ENCODE data around the gene VAMP5. TPM values are rescaled to one million over a fixed set of nuclear protein-coding genes. Genes with fewer than 3 reads are reported as not detected.

VAMP5 gene
- total and polyA plus RNA-seq, 2 experiments from 2014 or later, result 0.87 to 7.8 TPM

DNA sequence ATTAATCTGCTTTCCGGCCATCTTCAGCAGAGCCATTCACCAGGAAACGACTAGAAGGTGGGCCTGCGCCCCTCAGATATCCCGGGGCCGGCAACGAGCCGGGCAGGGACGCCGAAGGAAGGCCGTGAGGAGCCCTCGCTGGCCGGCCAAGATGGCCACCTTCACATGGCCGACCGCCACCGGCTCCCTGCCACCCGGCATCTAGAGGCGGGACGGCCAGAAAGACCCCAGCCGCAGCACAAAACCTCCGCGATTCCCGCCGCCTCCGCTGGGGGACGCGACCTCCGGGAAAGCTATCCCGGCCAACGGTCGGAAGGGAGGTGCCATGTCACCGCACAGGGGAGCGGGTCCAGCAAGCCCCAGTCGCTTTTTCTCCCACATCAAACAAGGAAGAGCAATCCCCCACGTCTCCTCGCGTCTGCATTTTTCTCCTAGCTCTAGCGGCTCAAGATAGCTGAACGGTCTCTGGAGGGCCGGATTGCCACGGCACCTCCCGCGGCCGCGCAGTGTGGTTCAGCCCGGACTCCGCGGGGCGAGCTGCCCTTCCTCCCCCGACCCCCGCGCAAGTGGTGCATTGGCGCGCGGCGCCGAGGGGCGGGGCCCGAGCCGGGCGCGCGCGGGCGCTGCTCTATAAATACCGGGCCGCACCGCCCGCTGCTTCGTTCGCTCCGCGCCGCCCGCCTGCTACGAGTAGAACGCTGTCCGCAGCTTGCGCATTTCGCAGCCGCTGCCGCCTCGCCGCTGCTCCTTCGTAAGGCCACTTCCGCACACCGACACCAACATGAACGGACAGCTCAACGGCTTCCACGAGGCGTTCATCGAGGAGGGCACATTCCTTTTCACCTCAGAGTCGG is 45.5 kb upstream of the VAMP5 start, which contains the start of gene MAT2A:
Gene MAT2A, plus strand, starts transcription at position 662 of the 854 bp plus-strand sequence. Its CDS starts 120 bp downstream, at position 782.
- H3K79me2 ChIP-seq (replicated peaks; ENCODE audit: insufficient read depth), result peaks cover 47% of the 10 kb centered on the region
- H3K36me3 Mint-ChIP-seq (ENCODE audit: low read depth), result peaks cover 51% of the 10 kb centered on the region
- H4K20me1 ChIP-seq (replicated peaks; ENCODE audit: insufficient read depth), result peaks cover 38% of the 10 kb centered on the region
- H3K27ac Mint-ChIP-seq, result peak within 1 kb of the TSS; percentile 100
- no peaks in the 10 kb centered on the region for H3K9me2 ChIP-seq (ENCODE audit: insufficient read depth)
- no peak within 1 kb of the TSS for H2AFZ ChIP-seq
- ATAC-seq (peak; percentile 74), DNase-seq (ENCODE audit: low spot score) (peak; percentile 96)
- H3K9me3 Mint-ChIP-seq, result peaks cover 3% of the 10 kb centered on the region; the same call in 2 of the 3 replicates
- peak within 1 kb of the TSS; percentile 100 for H3K27ac ChIP-seq (ENCODE audit: low read depth)
- H3K4me1 ChIP-seq (ENCODE audit: insufficient read depth), result peaks cover 23% of the 10 kb centered on the region
- H3K36me3 ChIP-seq (ENCODE audit: insufficient read depth), result peaks cover 40% of the 10 kb centered on the region
- no peaks in the 10 kb centered on the region for H3K27me3 ChIP-seq (ENCODE audit: insufficient read depth)
- peak within 1 kb of the TSS; percentile 96 for H3K4me2 ChIP-seq
- peak within 1 kb of the TSS; percentile 98 for H3K4me3 Mint-ChIP-seq
- no peak for TF ChIP-seq JUNB (IDR thresholded peaks at IDR 0.05; ENCODE audit: unreplicated experiment)
- TF ChIP-seq EZH2phosphoT487 (IDR thresholded peaks at IDR 0.05; ENCODE audit: unreplicated experiment), result no peak
- peak; percentile 100 for TF ChIP-seq ZNF114 (CRISPR knock-in tag; IDR thresholded peaks at IDR 0.05)
- TF ChIP-seq, protein P1, sequence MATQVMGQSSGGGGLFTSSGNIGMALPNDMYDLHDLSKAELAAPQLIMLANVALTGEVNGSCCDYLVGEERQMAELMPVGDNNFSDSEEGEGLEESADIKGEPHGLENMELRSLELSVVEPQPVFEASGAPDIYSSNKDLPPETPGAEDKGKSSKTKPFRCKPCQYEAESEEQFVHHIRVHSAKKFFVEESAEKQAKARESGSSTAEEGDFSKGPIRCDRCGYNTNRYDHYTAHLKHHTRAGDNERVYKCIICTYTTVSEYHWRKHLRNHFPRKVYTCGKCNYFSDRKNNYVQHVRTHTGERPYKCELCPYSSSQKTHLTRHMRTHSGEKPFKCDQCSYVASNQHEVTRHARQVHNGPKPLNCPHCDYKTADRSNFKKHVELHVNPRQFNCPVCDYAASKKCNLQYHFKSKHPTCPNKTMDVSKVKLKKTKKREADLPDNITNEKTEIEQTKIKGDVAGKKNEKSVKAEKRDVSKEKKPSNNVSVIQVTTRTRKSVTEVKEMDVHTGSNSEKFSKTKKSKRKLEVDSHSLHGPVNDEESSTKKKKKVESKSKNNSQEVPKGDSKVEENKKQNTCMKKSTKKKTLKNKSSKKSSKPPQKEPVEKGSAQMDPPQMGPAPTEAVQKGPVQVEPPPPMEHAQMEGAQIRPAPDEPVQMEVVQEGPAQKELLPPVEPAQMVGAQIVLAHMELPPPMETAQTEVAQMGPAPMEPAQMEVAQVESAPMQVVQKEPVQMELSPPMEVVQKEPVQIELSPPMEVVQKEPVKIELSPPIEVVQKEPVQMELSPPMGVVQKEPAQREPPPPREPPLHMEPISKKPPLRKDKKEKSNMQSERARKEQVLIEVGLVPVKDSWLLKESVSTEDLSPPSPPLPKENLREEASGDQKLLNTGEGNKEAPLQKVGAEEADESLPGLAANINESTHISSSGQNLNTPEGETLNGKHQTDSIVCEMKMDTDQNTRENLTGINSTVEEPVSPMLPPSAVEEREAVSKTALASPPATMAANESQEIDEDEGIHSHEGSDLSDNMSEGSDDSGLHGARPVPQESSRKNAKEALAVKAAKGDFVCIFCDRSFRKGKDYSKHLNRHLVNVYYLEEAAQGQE (IDR thresholded peaks at IDR 0.05; ENCODE audit: unreplicated experiment), result no peak
- TF ChIP-seq POLR2AphosphoS5 (IDR thresholded peaks at IDR 0.05; ENCODE audit: low read depth), result peak; percentile 99
- 0 out of 2 replicates have a peak, but pooled peaks have one; percentile 5 for TF ChIP-seq CREB1 (CRISPR knock-in tag; IDR thresholded peaks at IDR 0.05; ENCODE audit: low read depth)
- no peak for TF ChIP-seq NANOG (IDR thresholded peaks at IDR 0.05; ENCODE audit: borderline replicate concordance)
- no peak for TF ChIP-seq STAT1 (IDR thresholded peaks at IDR 0.05; ENCODE audit: unreplicated experiment)
- TF ChIP-seq, protein P2, sequence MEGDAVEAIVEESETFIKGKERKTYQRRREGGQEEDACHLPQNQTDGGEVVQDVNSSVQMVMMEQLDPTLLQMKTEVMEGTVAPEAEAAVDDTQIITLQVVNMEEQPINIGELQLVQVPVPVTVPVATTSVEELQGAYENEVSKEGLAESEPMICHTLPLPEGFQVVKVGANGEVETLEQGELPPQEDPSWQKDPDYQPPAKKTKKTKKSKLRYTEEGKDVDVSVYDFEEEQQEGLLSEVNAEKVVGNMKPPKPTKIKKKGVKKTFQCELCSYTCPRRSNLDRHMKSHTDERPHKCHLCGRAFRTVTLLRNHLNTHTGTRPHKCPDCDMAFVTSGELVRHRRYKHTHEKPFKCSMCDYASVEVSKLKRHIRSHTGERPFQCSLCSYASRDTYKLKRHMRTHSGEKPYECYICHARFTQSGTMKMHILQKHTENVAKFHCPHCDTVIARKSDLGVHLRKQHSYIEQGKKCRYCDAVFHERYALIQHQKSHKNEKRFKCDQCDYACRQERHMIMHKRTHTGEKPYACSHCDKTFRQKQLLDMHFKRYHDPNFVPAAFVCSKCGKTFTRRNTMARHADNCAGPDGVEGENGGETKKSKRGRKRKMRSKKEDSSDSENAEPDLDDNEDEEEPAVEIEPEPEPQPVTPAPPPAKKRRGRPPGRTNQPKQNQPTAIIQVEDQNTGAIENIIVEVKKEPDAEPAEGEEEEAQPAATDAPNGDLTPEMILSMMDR (conservative IDR thresholded peaks at IDR 0.05; ENCODE audit: low read depth in 2 of 2), result peak; percentile 53 to 73
- no peak for TF ChIP-seq EZH2 (IDR thresholded peaks at IDR 0.05; ENCODE audit: low read depth, unreplicated experiment)
- TF ChIP-seq, protein P3, sequence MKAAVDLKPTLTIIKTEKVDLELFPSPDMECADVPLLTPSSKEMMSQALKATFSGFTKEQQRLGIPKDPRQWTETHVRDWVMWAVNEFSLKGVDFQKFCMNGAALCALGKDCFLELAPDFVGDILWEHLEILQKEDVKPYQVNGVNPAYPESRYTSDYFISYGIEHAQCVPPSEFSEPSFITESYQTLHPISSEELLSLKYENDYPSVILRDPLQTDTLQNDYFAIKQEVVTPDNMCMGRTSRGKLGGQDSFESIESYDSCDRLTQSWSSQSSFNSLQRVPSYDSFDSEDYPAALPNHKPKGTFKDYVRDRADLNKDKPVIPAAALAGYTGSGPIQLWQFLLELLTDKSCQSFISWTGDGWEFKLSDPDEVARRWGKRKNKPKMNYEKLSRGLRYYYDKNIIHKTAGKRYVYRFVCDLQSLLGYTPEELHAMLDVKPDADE (IDR thresholded peaks at IDR 0.05), result peak; percentile 56; the same call in 1 of the 2 replicates
- no peak for TF ChIP-seq ZNF331 (CRISPR knock-in tag; IDR thresholded peaks at IDR 0.05; ENCODE audit: low read depth)
- TF ChIP-seq, protein P4, sequence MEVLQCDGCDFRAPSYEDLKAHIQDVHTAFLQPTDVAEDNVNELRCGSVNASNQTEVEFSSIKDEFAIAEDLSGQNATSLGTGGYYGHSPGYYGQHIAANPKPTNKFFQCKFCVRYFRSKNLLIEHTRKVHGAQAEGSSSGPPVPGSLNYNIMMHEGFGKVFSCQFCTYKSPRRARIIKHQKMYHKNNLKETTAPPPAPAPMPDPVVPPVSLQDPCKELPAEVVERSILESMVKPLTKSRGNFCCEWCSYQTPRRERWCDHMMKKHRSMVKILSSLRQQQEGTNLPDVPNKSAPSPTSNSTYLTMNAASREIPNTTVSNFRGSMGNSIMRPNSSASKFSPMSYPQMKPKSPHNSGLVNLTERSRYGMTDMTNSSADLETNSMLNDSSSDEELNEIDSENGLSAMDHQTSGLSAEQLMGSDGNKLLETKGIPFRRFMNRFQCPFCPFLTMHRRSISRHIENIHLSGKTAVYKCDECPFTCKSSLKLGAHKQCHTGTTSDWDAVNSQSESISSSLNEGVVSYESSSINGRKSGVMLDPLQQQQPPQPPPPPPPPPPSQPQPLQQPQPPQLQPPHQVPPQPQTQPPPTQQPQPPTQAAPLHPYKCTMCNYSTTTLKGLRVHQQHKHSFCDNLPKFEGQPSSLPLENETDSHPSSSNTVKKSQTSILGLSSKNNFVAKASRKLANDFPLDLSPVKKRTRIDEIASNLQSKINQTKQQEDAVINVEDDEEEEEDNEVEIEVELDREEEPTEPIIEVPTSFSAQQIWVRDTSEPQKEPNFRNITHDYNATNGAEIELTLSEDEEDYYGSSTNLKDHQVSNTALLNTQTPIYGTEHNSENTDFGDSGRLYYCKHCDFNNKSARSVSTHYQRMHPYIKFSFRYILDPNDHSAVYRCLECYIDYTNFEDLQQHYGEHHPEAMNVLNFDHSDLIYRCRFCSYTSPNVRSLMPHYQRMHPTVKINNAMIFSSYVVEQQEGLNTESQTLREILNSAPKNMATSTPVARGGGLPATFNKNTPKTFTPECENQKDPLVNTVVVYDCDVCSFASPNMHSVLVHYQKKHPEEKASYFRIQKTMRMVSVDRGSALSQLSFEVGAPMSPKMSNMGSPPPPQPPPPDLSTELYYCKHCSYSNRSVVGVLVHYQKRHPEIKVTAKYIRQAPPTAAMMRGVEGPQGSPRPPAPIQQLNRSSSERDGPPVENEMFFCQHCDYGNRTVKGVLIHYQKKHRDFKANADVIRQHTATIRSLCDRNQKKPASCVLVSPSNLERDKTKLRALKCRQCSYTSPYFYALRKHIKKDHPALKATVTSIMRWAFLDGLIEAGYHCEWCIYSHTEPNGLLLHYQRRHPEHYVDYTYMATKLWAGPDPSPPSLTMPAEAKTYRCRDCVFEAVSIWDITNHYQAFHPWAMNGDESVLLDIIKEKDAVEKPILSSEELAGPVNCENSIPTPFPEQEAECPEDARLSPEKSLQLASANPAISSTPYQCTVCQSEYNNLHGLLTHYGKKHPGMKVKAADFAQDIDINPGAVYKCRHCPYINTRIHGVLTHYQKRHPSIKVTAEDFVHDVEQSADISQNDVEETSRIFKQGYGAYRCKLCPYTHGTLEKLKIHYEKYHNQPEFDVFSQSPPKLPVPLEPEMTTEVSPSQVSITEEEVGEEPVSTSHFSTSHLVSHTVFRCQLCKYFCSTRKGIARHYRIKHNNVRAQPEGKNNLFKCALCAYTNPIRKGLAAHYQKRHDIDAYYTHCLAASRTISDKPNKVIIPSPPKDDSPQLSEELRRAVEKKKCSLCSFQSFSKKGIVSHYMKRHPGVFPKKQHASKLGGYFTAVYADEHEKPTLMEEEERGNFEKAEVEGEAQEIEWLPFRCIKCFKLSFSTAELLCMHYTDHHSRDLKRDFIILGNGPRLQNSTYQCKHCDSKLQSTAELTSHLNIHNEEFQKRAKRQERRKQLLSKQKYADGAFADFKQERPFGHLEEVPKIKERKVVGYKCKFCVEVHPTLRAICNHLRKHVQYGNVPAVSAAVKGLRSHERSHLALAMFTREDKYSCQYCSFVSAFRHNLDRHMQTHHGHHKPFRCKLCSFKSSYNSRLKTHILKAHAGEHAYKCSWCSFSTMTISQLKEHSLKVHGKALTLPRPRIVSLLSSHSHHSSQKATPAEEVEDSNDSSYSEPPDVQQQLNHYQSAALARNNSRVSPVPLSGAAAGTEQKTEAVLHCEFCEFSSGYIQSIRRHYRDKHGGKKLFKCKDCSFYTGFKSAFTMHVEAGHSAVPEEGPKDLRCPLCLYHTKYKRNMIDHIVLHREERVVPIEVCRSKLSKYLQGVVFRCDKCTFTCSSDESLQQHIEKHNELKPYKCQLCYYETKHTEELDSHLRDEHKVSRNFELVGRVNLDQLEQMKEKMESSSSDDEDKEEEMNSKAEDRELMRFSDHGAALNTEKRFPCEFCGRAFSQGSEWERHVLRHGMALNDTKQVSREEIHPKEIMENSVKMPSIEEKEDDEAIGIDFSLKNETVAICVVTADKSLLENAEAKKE (CRISPR knock-in tag; IDR thresholded peaks at IDR 0.05), result no peak
- H3K4me1 Mint-ChIP-seq, result peaks cover 42% of the 10 kb centered on the region
- peaks cover 19% of the 10 kb centered on the region for H3K27me3 Mint-ChIP-seq (ENCODE audit: insufficient read depth, low read depth, poor library complexity)
- H3F3A ChIP-seq (replicated peaks; ENCODE audit: low read depth), result peaks cover 41% of the 10 kb centered on the region
- H3K4me3 ChIP-seq, result peak within 1 kb of the TSS; percentile 92

Data from GM23338 (cell line).